Inflammatory macrophage (primary cell): ENCODE data around the gene PTPRCAP.
A peak's percentile ranks its signal among the peaks of the same experiment; 100 is the strongest.
"Not testable (repeated sequence)": the region's sequence is repeated elsewhere in the genome, so short reads cannot be mapped to it uniquely, and the experiment has no call there.

Experiments
- DNase-seq, 2 donors: peaks; one replicate each; pipeline ENCODE4 v3.0.0-alpha.2; 2020 to 2022
- total RNA-seq, 18 experiments: gene quantifications; one replicate each; lab custom pipeline; 2026; ENCODE audit warnings: mixed read lengths in 6 of 18, inconsistent platforms in 2 of 18; lab: John Stamatoyannopoulos, UW

The PTPRCAP gene, protein sequence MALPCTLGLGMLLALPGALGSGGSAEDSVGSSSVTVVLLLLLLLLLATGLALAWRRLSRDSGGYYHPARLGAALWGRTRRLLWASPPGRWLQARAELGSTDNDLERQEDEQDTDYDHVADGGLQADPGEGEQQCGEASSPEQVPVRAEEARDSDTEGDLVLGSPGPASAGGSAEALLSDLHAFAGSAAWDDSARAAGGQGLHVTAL
- 0 reads per million in 18 experiments for total RNA-seq

DNA sequence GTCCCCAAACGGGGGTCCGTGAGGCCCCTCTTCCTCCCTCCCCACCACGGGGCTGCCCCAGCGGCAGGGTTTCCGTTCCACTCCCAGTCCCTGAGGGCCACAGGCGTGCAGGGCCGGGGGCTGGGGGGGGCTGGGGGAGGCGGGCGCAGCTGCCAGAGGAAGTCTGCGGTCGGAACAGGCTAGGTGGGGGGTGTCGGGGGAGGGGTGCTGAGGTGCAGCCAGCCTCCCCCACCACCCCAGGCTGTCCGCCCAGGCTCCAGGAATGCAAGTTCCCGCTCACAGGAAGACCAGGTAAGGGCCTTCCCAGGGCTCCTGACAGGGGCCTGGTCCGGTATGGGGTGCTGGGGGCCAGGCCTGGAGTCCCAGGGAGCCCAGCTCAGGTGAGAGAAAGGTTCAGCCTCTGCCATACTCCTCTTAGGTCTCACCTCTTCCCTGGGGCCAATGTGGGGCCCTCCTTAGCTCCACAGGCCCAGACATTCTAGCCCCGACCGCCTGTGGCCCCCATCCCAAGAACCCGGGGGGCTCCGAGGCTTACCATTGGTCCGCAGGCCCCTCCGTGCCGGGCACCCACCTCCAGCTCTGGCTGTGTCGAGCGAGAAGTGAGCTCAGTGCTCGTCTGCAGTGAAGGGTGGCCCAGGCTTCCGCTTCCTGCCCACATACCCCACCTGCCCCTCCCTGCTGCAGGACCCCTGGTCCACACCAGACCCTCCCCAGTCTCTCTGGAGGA, at the start of gene PTPRCAP:
TSS of gene PTPRCAP (minus strand) at position 601 of the 727 bp plus-strand sequence. CDS start at position 538, 63 bp downstream.
- no peak for DNase-seq

DNA sequence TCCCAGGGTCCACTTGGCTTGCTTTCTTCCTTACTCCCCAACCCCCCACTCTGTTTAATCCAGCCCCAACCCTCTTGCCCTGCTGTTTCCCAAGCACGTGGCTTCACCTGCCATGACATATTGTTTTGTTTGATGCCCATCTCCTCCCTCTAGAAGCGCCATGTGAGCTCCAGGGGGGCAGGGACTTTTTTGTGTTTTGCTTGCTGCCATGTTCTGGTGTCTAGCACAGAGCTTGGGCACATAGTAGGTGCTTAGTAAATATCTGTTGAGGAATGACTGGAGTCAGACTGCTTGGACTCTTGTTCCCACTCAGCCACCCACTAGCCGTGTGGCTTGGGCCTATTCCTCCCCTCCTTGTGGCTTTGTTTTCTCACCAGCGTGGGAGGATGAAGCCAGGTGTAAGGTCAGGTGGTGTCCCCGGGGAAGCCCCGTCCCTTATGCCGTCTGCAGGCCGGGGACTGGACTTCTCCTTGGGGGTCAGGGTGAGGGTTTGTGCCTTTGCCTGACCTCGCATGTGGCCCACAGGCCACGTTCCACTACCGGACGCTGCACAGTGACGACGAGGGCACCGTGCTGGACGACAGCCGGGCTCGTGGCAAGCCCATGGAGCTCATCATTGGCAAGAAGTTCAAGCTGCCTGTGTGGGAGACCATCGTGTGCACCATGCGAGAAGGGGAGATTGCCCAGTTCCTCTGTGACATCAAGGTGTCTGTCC, 49.2 kb upstream of the PTPRCAP start:
- DNase-seq = no peak

DNA sequence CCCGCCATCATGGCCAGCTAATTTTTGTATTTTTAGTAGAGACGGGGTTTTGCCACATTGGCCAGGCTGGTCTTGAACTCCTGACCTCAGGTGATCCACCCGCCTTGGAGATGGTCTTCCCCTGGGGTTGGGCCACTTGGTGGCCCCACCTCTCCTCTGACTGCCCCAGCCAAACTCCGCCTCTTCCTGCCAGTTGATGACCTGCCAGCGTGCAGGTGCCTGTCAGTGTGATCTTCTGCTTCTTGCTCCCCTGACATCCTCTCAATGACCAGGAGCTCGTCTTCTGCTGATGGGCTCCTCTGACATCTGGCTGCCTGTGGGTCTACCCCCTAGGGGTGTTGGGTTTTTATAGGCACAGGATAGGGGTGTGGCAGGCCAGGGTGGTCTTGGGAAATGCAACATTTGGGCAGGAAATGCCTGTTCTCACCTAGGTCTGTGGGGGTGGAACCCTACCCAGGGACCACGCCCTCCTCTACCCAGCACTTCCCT, 48.4 kb upstream of the PTPRCAP start:
- not testable (repeated sequence) for DNase-seq

DNA sequence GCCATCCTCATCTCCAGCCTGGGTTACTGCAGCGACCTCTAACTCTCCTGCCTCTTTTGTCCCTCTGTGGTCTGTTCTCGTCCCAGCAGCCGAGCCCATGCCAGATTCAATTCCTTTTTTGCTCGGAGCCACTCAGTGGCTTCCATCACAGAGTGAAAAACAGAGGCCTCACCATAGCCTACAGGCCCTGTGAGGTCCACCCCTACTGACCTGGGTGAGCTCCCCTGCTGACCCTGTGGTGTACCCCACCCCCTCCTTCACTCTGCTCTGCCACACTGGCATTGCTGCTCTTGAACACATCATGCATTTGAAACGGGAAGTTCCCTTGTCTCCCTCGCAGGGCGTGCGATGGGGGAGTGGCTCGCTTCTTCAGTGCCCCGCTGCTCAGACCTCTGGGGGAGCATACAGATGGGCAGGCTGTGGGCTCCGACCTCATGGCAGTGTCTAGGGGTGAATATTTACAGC, 47.4 kb upstream of the PTPRCAP start:
- DNase-seq = peak; percentile 60 to 68

DNA sequence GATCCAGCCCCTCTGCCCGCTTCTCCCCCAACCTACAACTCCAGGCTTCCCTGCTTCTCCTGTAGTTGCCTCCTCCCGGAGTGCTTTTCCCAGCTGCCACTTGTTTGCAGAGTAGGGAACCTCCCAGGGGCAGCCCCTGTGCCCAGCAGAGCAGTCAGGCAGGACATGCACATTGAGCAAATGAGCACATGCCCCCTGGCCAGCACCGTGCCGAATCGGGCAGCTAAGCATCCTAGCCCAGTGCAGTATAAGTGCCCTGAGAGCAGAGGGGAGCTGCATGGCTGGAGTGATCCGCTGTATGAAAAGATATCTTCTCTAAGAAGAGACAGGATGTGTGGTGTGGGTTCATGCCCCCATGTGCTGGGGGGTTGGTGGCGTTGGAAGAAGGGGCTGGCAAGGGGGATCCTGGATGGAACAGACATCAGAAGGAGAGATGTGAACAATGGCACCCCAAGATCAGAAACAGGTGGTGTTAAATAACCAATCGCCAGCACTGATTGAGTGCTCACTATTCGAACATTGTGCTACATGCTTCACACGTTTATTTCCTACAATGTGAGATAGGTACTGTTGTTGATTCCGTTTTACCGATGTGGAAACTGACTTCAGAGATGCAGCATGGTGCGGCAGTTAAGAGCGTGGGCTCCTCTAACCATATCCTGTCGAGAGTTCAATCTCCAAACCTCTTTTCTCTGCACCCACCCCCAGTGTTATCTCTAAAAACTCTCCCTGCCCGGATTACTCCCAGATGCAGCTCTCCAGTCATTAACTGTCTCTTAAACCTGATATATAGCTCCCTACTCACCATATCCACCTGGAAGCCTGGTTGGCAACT, 46.6 kb upstream of the PTPRCAP start:
- DNase-seq = no peak

DNA sequence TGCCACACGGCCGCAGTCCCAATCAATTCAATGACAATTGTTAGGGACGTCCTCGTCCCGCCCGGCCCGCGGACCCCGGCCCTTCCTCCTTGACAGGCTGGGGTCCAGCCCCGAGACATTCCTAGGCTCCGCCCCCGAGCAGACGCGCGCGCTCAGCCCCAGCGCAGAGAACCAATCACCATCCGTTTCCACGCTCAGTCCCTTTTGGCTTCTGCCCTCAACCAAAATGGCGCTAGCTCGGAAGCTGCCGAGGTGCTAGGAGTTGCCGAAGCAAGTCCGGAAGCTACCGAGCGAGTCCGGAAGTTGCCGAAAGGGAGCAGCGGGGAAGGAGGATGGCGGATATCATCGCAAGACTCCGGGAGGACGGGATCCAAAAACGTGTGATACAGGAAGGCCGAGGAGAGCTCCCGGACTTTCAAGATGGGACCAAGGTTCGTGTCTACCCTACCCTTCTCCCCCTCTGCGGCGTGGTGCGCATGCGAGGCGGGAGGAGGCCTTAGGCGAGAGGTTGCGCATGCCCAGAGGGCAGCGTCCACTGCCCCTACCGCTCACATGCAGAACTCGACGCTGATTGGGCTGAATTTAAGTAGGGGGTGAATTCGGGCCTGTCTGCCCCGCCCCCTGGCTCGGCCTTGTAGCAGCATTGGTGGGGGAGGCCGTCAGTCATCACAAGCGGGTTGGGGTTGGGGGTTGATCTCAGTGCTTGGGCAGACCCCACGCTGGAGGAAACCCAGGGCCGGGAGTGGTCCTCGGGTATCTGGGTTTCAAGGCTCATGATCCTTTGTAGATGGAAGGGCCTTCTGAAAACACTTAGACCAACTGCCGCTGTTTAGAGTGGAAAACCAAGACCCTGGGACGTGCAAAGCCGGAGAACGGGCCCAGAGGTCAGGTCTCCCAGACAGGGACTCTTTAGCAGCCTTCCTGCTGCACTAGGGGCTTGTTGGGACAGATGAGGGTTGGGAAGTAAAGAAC, 45.6 kb upstream of the PTPRCAP start, which contains the start of gene AIP:
TSS of gene AIP (plus strand) at position 200 of the 972 bp plus-strand sequence. CDS start at position 333, 133 bp downstream.
- DNase-seq = peak; percentile 99

DNA sequence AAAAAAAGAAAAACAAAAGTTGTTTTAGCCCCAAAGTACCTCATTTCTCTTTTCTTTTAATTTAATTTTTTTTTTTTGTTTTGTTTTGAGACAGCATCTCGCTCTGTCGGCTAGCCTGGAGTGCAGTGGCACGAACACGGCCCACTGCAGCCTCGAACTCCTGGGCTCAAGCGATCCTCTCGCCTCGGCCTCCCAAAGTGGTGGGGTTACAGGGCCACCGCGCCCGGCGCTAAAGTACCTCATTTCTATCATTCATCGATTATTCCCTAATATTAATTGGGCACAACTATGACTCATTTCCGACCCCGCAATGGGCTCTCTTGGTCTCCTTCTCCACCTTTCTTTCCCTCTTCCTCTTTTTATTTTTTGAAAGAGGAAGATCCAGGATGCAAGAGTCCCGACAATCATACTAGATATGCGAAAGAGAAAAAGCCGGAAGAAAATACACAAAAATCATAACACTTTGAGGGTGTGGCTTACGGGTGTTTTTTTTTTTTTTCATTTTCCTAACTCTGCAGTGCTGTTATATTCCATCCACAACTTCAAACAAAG, 44.9 kb upstream of the PTPRCAP start:
- peak in 1 of 2 donors; percentile 77 for DNase-seq

DNA sequence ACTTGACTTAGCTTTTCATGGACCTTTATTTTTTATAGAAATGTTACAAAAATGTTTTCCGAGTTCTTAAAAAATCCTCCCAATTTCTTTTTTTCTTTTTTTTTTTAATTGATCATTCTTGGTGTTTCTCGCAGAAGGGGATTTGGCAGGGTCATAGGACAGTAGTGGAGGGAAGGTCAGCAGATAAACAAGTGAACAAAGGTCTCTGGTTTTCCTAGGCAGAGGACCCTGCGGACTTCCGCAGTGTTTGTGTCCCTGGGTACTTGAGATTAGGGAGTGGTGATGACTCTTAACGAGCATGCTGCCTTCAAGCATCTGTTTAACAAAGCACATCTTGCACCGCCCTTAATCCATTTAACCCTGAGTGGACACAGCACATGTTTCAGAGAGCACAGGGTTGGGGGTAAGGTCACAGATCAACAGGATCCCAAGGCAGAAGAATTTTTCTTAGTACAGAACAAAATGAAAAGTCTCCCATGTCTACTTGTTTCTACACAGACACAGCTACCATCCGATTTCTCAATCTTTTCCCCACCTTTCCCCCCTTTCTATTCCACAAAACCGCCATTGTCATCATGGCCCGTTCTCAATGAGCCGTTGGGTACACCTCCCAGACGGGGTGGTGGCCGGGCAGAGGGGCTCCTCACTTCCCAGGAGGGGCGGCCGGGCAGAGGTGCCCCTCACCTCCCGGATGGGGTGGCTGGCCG, 40.0 kb upstream of the PTPRCAP start:
- DNase-seq = not testable (repeated sequence)

DNA sequence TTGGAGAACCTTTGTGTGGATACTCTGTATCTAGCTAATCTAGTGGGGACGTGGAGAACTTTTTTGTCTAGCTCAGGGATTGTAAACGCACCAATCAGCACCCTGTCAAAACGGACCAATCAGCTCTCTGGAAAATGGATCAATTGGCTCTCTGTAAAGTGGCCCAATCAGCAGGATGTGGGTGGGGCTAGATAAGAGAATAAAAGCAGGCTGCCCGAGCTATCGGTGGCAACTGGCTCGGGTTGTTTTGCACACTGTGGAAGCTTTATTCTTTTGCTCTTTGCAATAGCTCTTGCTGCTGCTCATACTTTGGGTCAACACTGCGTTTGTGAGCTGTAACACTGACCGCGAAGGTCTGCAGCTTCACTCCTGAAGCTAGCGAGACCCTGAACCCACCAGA, 39.2 kb upstream of the PTPRCAP start:
- not testable (repeated sequence) for DNase-seq

DNA sequence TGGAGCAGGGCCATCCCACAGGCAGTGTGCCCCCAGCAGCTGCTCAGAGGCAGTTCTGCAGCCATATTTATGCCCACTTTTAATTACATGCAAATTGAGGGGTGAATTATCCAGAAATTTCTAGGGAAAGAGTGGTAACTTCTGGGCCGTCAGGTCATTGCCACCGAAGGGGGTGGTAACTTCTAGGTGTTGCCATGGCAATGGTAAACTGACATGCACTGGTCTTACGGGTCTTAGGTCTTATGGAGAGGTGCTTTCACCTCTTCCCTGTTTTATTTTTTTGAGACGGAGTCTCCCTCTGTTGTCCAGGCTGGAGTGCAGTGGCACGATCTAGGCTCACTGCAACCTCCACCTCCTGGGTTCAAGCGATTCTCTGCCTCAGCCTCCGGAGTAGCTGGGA, 35.4 kb upstream of the PTPRCAP start:
- no peak for DNase-seq

DNA sequence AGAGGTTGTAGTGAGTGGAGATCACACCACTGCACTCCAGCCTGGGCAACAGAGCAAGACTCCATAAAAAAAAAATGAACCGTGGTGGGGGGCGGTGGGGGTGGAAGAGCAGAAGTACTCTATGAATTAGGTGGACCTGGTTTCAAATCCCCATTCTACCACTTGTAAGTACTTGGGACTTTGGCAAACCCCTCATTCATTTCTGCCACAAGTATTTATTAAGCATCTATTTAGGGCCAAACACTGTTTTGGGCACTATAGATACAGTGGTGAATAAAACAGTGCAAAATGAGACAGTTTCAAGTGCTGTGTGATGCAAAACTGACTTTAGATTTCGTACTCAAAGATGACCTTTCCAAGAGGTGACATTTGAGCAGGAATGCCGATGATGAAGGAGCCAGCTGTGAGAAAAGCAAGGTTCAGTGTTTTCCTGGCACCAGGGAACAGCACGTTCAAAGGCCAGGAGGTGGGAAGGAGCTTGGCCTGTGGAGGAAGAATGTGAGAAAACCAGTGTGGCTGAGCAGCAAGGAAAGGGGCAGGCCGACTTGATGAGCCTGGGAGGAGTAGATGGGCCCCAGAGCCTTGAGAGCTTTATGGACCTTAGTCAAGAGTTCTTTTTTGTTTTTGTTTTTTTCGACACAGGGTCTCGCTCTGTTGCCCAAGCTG, 33.0 kb upstream of the PTPRCAP start:
- no peak for DNase-seq

DNA sequence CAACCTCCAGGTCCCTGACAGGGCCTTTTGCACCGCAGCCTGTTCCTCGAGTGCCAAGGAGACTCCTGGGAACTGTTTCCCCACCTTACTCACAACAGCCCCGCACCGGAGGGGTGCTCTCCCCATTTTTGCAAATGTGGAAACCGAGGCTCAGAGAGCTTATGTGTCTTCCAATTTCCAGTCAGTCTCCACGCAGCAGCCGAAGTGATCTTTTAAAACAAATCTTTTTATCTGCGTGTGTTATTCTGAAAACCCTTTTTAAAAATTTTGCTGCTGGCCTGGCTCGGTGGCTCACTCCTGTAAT, 32.0 kb upstream of the PTPRCAP start:
- peak in 1 of 2 donors; percentile 3 for DNase-seq

DNA sequence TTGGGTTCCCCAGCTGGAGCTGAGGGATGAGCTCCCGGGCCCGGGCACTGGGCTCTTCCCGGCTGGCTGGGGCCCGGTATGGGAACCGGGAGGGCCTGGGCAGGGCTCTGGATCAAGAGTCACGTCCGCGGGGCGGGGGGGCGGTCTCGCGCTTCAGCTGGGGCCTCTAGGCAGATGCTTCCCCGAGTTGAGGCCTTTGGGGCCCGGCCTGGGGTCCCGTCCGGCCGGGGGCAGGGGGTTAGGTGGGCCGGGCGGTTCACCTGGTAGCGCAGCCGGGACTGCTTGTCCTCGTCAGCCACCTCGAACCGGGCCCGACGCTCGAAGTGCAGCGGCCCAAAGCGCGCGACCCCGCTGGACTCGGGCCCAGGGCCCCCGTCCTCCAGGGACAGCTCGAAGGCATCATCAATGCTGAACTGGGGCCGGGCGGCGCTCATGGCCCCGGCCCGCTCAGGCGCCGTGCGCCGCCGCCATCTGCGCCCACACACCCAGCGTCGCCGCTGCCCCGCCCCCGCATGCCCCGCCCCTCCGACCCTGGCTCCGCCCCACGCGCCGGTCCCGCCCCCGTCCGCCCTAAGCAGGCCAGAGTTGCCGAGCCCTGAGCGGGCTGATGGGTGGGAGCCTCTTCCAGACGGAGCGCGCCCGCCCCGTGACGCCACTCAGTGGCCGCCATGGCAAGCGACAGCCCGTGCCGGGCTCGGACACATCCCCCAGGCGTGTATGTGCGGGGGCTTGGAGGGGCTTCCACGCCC, 31.5 kb upstream of the PTPRCAP start, which contains the start of gene TMEM134:
TSS of gene TMEM134 (minus strand) at position 493 of the 749 bp plus-strand sequence. CDS start at position 434, 59 bp downstream.
- DNase-seq = peak; percentile 91 to 96

DNA sequence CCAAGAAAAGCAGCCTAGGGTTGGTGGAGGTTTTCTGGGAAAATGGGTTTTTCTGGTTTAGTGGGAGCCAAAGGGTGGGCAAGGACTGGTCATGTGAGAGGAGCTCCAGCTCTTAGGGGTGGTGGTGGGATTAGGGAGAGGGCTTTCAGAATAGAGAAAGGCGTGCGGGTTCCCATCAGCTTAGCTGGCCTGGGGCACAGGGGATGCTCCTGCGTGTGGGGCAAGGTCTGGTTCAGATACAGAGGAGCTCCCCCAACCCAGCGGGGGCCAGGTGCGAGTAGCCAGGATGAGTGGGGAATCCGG, 30.9 kb upstream of the PTPRCAP start:
- no peak for DNase-seq

DNA sequence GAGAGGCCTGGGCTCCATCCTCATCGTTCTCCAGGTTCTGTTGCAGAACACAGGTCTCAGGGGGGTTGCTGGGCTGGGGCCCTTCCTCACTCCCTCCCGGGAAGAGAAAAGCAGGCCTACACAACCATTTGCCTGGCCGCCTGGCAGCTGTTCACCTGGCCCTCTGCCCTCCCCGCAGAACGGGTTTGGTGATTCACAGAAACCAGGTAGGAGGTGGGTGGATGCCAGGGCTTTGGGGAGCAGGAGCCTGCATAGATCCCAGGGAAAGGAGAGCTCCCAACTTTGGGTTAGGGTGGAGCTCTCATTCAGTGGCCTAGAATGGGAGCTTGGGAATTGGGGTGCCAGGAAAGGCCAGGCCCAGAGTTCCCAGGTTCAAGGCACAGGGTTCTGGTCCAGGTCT, 30.6 kb upstream of the PTPRCAP start:
- DNase-seq = no peak

DNA sequence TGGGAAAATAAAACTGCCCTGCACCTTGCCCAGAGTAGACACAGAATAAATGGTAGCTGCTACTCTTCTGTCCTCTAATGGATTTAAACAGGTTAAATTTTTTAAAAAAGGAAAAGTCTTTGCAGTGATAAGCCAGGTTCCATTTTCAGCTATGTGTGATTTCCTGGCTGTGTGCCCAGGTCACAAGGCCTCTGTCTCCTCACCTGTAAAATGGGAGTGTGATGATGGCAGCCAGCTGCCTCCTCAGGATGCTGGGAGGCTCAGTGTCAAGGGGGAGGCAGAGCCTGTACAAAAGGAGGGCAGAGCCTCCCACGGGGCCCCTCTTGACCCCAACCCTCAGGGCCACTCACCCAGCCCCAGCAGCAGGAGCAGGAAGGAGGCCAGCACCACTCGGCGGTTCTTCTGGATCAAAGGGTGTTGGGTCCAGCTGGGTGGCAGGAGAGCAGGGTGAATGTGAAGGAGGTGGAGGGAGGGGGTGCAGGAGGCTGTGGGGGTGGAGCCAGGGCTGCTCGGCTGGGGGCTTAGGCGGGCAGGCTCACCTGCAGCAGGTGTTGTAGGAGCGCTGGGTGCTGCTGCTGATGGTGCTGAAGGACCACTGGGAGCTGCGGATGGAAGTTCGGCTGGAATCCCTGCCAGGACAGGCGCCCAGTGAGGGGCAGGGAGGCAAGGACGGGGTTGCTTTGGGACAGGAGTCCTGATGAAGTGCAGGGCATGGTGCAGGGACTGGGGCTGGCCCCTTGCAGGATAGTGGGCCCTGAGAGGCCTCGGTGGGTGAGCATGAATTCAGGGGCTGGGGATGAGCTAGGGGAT, 29.7 kb upstream of the PTPRCAP start:
- no peak for DNase-seq

DNA sequence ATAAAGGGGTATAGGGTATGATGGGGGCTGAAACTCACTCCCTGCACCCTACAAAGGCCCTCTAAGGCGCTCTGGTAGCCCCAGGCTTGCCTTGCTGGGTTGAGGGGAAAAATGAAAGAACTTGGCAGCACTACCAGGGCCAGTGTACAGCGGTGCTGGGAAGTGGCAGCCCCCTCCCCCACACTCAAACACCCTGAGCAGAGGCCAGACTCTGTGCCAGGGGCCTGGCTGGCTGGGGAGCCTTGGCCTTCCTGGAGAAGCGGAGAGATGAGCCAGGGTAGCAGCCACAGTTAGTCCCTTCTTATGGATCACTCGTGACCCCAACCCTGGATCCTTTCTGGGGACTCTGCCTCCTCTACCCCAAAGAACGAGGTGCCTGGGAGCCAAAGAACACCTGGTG, 28.9 kb upstream of the PTPRCAP start:
- no peak for DNase-seq

DNA sequence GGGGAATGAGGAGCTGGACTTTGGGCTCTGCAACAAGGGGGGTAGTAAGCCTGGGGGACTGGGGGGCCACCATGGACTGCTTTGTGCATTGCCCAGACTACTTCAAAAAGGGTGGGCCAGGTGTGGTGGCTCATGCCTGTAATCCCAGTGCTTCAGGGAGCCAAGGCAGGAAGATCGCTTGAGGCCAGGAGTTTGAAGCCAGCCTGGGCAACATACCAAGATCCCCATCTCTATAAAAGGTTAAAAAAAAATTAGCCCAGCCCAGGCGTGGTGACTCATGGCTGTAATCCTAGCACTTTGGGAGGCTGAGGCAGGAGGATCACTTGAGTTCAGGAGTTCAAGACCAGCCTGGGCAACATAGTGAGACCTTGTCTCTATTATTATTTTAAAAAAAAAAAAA, 28.0 kb upstream of the PTPRCAP start:
- not testable (repeated sequence) for DNase-seq
